Vagina (tissue), 2 donors: ENCODE data around the gene ARPC1A. TPM values are rescaled to one million over a fixed set of nuclear protein-coding genes. Genes with fewer than 3 reads are reported as not detected.
"Not testable (repeated sequence)": the region's sequence is repeated elsewhere in the genome, so short reads cannot be mapped to it uniquely, and the experiment has no call there.

ENCODE experiments used
- DNase-seq, 2 donors: peaks; one replicate each; pipeline ENCODE4 v3.0.0-alpha.2; 2017; ENCODE audit errors: extremely low spot score in 2 of 2
- H3K27ac ChIP-seq: fragments of 200-600 bp; sonication (generic); one replicate; pipeline ENCODE4 v1.5.1; 2019
- H3K27me3 ChIP-seq: fragments of 200-600 bp; sonication (generic); one replicate; pipeline ENCODE4 v1.5.1; 2019
- H3K36me3 ChIP-seq, 2 donors: fragments of 200-600 bp; sonication (generic); one replicate each; pipeline ENCODE4 v1.5.1; 2017 to 2019
- H3K4me1 ChIP-seq: fragments of 200-600 bp; sonication (generic); one replicate; pipeline ENCODE4 v1.5.1; 2019
- H3K4me3 ChIP-seq, 2 donors: fragments of 200-600 bp; sonication (generic); 1 replicate in 1 of 2; 2 replicates in 1 of 2; pipeline ENCODE4 v1.5.1; 2016 to 2019
- H3K9me3 ChIP-seq: fragments of 200-600 bp; sonication (generic); one replicate; pipeline ENCODE4 v1.5.1; 2019
- POLR2A ChIP-seq, 2 donors: fragments of 450-650 bp; IDR thresholded peaks; one replicate each; pipeline ENCODE4 v1.6.1; 2017; ENCODE audit warnings: antibody characterized with exemption in 2 of 2, mild to moderate bottlenecking in 2 of 2, moderate library complexity in 2 of 2
- POLR2AphosphoS5 ChIP-seq, 2 donors: sonication (generic); formaldehyde crosslinking; IDR thresholded peaks; one replicate each; pipeline ENCODE4 v1.9.0; 2017; ENCODE audit warnings: antibody characterized with exemption in 2 of 2, mild to moderate bottlenecking in 2 of 2, low read depth in 1 of 2; ENCODE audit not compliant: insufficient read depth in 1 of 2
- intact Hi-C: fragments of 100-400 bp; cut with DNase I; formaldehyde crosslinking; loops from one replicate; pipeline ENCODE4 v1.15.1; 2023
- total RNA-seq: library from RNA; depleted of rRNA; stranded (reverse); fragments of >200 nt; gene quantifications from one replicate; pipeline ENCODE4 v1.2.3, GENCODE V29; 2016
- TF ChIP-seq, protein P1 (sequence below), 3 experiments: fragments of 450-650 bp in 2 of 3; fragments of 200-600 bp in 1 of 3; sonication (generic) in 1 of 3; IDR thresholded peaks; one replicate each; pipeline ENCODE4 v1.5.1; 2017 to 2019; ENCODE audit warnings: antibody characterized with exemption in 3 of 3, mild to moderate bottlenecking in 2 of 3, moderate library complexity in 2 of 3

Gene ARPC1A
- 106 TPM for total RNA-seq

- TF ChIP-seq, protein P1, sequence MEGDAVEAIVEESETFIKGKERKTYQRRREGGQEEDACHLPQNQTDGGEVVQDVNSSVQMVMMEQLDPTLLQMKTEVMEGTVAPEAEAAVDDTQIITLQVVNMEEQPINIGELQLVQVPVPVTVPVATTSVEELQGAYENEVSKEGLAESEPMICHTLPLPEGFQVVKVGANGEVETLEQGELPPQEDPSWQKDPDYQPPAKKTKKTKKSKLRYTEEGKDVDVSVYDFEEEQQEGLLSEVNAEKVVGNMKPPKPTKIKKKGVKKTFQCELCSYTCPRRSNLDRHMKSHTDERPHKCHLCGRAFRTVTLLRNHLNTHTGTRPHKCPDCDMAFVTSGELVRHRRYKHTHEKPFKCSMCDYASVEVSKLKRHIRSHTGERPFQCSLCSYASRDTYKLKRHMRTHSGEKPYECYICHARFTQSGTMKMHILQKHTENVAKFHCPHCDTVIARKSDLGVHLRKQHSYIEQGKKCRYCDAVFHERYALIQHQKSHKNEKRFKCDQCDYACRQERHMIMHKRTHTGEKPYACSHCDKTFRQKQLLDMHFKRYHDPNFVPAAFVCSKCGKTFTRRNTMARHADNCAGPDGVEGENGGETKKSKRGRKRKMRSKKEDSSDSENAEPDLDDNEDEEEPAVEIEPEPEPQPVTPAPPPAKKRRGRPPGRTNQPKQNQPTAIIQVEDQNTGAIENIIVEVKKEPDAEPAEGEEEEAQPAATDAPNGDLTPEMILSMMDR (IDR thresholded peaks at IDR 0.05), result no peak
- TF ChIP-seq POLR2AphosphoS5 (IDR thresholded peaks at IDR 0.05; ENCODE audit: insufficient read depth in 1 of 2, low read depth in 1 of 2) (peak; percentile 92 to 97), POLR2A (IDR thresholded peaks at IDR 0.05) (peak in 1 of 2 donors; percentile 43)
- DNase-seq, result no peak
- intact Hi-C loops, result no loop called here
- Histone ChIP-seq H3K9me3 (no peaks in the 10 kb centered on the region), H3K27ac (peak within 1 kb of the TSS; percentile 81), H3K27me3 (no peaks in the 10 kb centered on the region), H3K4me1 (peaks cover 51% of the 10 kb centered on the region), H3K36me3 (no peaks in the 10 kb centered on the region), H3K4me3 (peak within 1 kb of the TSS; percentile 72 to 97)
Measured at GRCh38 chr7:99325592-99326407, at the start of gene ARPC1A. Gene ARPC1A, plus strand, starts transcription at chr7:99325898. Its CDS starts 7,456 bp downstream, at chr7:99333354.

GRCh38 chr7:99278180-99278579 is 47.5 kb upstream of the ARPC1A start:
- TF ChIP-seq POLR2A (IDR thresholded peaks at IDR 0.05), result no peak
- TF ChIP-seq, protein P1 (IDR thresholded peaks at IDR 0.05), result no peak
- no peak for TF ChIP-seq POLR2AphosphoS5 (IDR thresholded peaks at IDR 0.05; ENCODE audit: insufficient read depth in 1 of 2, low read depth in 1 of 2)
- H3K9me3 ChIP-seq, result no peaks in the 10 kb centered on the region
- H3K27ac ChIP-seq, result no peak overlapping the region
- no peak overlapping the region for H3K4me3 ChIP-seq
- H3K27me3 ChIP-seq, result no peaks in the 10 kb centered on the region
- intact Hi-C loops, result no loop called here
- H3K36me3 ChIP-seq, result no peaks in the 10 kb centered on the region
- no peaks in the 10 kb centered on the region for H3K4me1 ChIP-seq
- no peak for DNase-seq

- H3K27ac ChIP-seq, H3K4me3 ChIP-seq, H3K36me3 ChIP-seq, H3K27me3 ChIP-seq, DNase-seq, H3K9me3 ChIP-seq, intact Hi-C loops, H3K4me1 ChIP-seq: not testable (repeated sequence)
Measured at GRCh38 chr7:99284165-99284564, 41.5 kb upstream of the ARPC1A start.

- intact Hi-C loops, result no loop called here
- H3K27ac ChIP-seq, result no peak overlapping the region
- H3K4me3 ChIP-seq, result no peak overlapping the region
- H3K9me3 ChIP-seq, result no peaks in the 10 kb centered on the region
- no peak for DNase-seq
- no peaks in the 10 kb centered on the region for H3K4me1 ChIP-seq
- H3K36me3 ChIP-seq, result no peaks in the 10 kb centered on the region
- no peak for TF ChIP-seq POLR2AphosphoS5 (IDR thresholded peaks at IDR 0.05; ENCODE audit: insufficient read depth in 1 of 2, low read depth in 1 of 2)
- TF ChIP-seq, protein P1 (IDR thresholded peaks at IDR 0.05), result no peak
- TF ChIP-seq POLR2A (IDR thresholded peaks at IDR 0.05), result no peak
- H3K27me3 ChIP-seq, result no peaks in the 10 kb centered on the region
Measured at GRCh38 chr7:99287779-99288534, 37.7 kb upstream of the ARPC1A start.

GRCh38 chr7:99289185-99289584 is 36.5 kb upstream of the ARPC1A start:
- intact Hi-C loops, result no loop called here
- DNase-seq, result no peak

DNA sequence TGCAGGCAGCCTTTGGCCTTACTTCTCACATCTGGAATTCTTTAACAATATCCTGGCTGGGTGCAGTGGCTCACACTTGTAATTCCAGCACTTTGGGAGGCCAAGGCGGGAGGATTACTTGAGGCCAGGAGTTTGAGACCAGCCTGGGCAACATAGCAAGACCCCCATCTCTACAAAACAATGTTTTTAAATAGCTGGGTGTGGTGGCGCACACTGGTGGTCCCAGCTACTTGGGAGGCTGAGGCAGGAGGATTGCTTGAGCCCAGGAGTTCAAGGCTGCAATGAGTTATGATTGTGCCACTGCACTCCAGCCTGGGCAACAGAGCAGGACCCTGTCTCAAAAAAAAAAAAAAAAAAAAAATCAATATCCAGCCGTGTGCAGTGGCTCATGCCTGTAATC is 35.5 kb upstream of the ARPC1A start:
- H3K4me1 ChIP-seq, H3K36me3 ChIP-seq, DNase-seq, H3K27ac ChIP-seq, H3K9me3 ChIP-seq, H3K4me3 ChIP-seq, intact Hi-C loops, H3K27me3 ChIP-seq: not testable (repeated sequence)

More at GRCh38 chr7:99289185-99289584, 36.5 kb upstream of the ARPC1A start:
- Histone ChIP-seq H3K27ac (no peak overlapping the region), H3K36me3 (no peaks in the 10 kb centered on the region), H3K4me1 (no peaks in the 10 kb centered on the region), H3K27me3 (no peaks in the 10 kb centered on the region), H3K4me3 (no peak overlapping the region), H3K9me3 (no peaks in the 10 kb centered on the region)
- no peak for TF ChIP-seq POLR2AphosphoS5 (IDR thresholded peaks at IDR 0.05; ENCODE audit: insufficient read depth in 1 of 2, low read depth in 1 of 2)
- TF ChIP-seq, protein P1 (IDR thresholded peaks at IDR 0.05), result no peak
- TF ChIP-seq POLR2A (IDR thresholded peaks at IDR 0.05), result no peak
